GM21367 (cell line): ENCODE data around the gene TOMT.
"Not testable (repeated sequence)": the region's sequence is repeated elsewhere in the genome, so short reads cannot be mapped to it uniquely, and the experiment has no call there.

Experiments
- ATAC-seq: cut with Tn5 transposase; IDR thresholded peaks from one replicate; pipeline ENCODE4 v1.9.1; 2021; ENCODE audit not compliant: unreplicated experiment

TOMT gene

GRCh38 chr11:72123117-72123653 is 17.5 kb downstream of the TOMT start:
- ATAC-seq, result no peak

- no peak for ATAC-seq
Observed at GRCh38 chr11:72124046-72124445, 18.3 kb downstream of the TOMT start.

GRCh38 chr11:72125956-72126355 is 20.2 kb downstream of the TOMT start:
- ATAC-seq, result no peak

GRCh38 chr11:72127923-72128322 is 22.2 kb downstream of the TOMT start:
- ATAC-seq, result no peak

GRCh38 chr11:72129381-72129780 is 23.7 kb downstream of the TOMT start:
- ATAC-seq, result no peak

- no peak for ATAC-seq
Observed at GRCh38 chr11:72132646-72133045, 26.9 kb downstream of the TOMT start.

GRCh38 chr11:72135473-72135872 is 29.7 kb downstream of the TOMT start, which contains the start of gene FOLR3:
TSS of gene FOLR3 (plus strand) at chr11:72135725. CDS start at chr11:72135953, 228 bp downstream.
- not testable (repeated sequence) for ATAC-seq

GRCh38 chr11:72135891-72136683 is 30.4 kb downstream of the TOMT start:
- no peak for ATAC-seq

GRCh38 chr11:72136684-72137262 is 31.0 kb downstream of the TOMT start:
- no peak for ATAC-seq

GRCh38 chr11:72138821-72139390 is 33.2 kb downstream of the TOMT start:
- ATAC-seq, result no peak

- ATAC-seq, result no peak
Observed at GRCh38 chr11:72139500-72139899, 33.8 kb downstream of the TOMT start.

- no peak for ATAC-seq
Observed at GRCh38 chr11:72140661-72141060, 34.9 kb downstream of the TOMT start.

GRCh38 chr11:72141066-72141465 is 35.3 kb downstream of the TOMT start:
- ATAC-seq, result no peak

- not testable (repeated sequence) for ATAC-seq
Observed at GRCh38 chr11:72142086-72142485, 36.4 kb downstream of the TOMT start.

GRCh38 chr11:72142543-72142942 is 36.8 kb downstream of the TOMT start:
- ATAC-seq, result not testable (repeated sequence)

GRCh38 chr11:72144807-72145565 is 39.3 kb downstream of the TOMT start:
- no peak for ATAC-seq

GRCh38 chr11:72146625-72147024 is 40.9 kb downstream of the TOMT start:
- no peak for ATAC-seq

GRCh38 chr11:72150882-72151281 is 45.2 kb downstream of the TOMT start:
- no peak for ATAC-seq

- not testable (repeated sequence) for ATAC-seq
Observed at GRCh38 chr11:72153874-72154273, 48.1 kb downstream of the TOMT start.

GRCh38 chr11:72154816-72155215 is 49.1 kb downstream of the TOMT start:
- ATAC-seq, result no peak

GRCh38 chr11:72155751-72156150 is 50.0 kb downstream of the TOMT start:
- ATAC-seq, result no peak
